K562 (cell line): ENCODE data around the gene ACTN4. TPM values are rescaled to one million over a fixed set of nuclear protein-coding genes. Genes with fewer than 3 reads are reported as not detected.
A peak's percentile ranks its signal among the peaks of the same experiment; 100 is the strongest.

Source experiments
- DPF2 ChIP-seq: fragments of 450-650 bp; IDR thresholded peaks from 2 replicates; pipeline ENCODE4 v1.6.1; 2016
- EHMT2 ChIP-seq: fragments of 450-650 bp; IDR thresholded peaks from 2 replicates; pipeline ENCODE4 v1.6.1; 2018; ENCODE audit warnings: antibody characterized with exemption
- FOXM1 ChIP-seq, 2 experiments: fragments of 450-650 bp in 1 of 2; sonication (generic) in 1 of 2; formaldehyde crosslinking in 1 of 2; IDR thresholded peaks; 2 replicates each; pipeline versions ENCODE4 v1.6.1 to v1.9.0; 2017 to 2022; ENCODE audit warnings: low read depth in 2 of 2, mild to moderate bottlenecking in 2 of 2, missing genetic modification reagents in 1 of 2, moderate library complexity in 1 of 2
- FOXP4 ChIP-seq: sonication (generic); formaldehyde crosslinking; IDR thresholded peaks from 2 replicates; pipeline ENCODE4 v1.8.0; 2022; ENCODE audit warnings: mild to moderate bottlenecking, missing genetic modification reagents, borderline replicate concordance
- HES1 ChIP-seq: fragments of 450-650 bp; IDR thresholded peaks from 2 replicates; pipeline ENCODE4 v1.6.1; 2016; ENCODE audit warnings: low read depth, mild to moderate bottlenecking, moderate library complexity
- NBN ChIP-seq: fragments of 450-650 bp; IDR thresholded peaks from 2 replicates; pipeline ENCODE4 v1.6.1; 2016; ENCODE audit warnings: low read depth, mild to moderate bottlenecking
- NCOA1 ChIP-seq: fragments of 450-650 bp; IDR thresholded peaks from 2 replicates; pipeline ENCODE4 v1.6.1; 2016; ENCODE audit warnings: low read depth
- PHF20 ChIP-seq: fragments of 450-650 bp; IDR thresholded peaks from 2 replicates; pipeline ENCODE4 v1.6.1; 2018; ENCODE audit not compliant: partially characterized antibody
- PHF8 ChIP-seq: fragments of 200-600 bp; sonication (generic); IDR thresholded peaks from 2 replicates; pipeline ENCODE4 v1.6.1; 2012; ENCODE audit warnings: mixed run types, mild to moderate bottlenecking, inconsistent platforms, low read length, moderate library complexity, borderline replicate concordance
- PML ChIP-seq: IDR thresholded peaks from 2 replicates; pipeline ENCODE4 v1.6.1; 2012; ENCODE audit warnings: low read length, inconsistent platforms
- RBM17 ChIP-seq: fragments of 200-400 bp; formaldehyde crosslinking; IDR thresholded peaks from 2 replicates; pipeline ENCODE4 v1.6.1; 2017; ENCODE audit warnings: low read depth, mild to moderate bottlenecking, low read length, borderline replicate concordance
- SMARCA4 ChIP-seq: fragments of 450-650 bp; IDR thresholded peaks from 2 replicates; pipeline ENCODE4 v1.6.1; 2016
- STAT5B ChIP-seq: fragments of 250-450 bp; sonication (Bioruptor Pico); IDR thresholded peaks from 2 replicates; pipeline ENCODE4 v1.8.0; 2021; ENCODE audit warnings: mild to moderate bottlenecking, inconsistent platforms
- U2AF2 ChIP-seq: fragments of 200-400 bp; formaldehyde crosslinking; optimal IDR thresholded peaks from 2 replicates; pipeline ENCODE3; 2017; ENCODE audit warnings: low read depth, mild to moderate bottlenecking, low read length
- ZNF707 ChIP-seq: fragments of 250-450 bp; sonication (Bioruptor Pico); conservative IDR thresholded peaks from 2 replicates; pipeline ENCODE4 v1.8.0; 2022; ENCODE audit warnings: inconsistent platforms, mild to moderate bottlenecking, moderate library complexity
- ZNF76 ChIP-seq: fragments of 250-450 bp; sonication (Bioruptor Pico); IDR thresholded peaks from 2 replicates; pipeline ENCODE4 v1.4.0; 2020; ENCODE audit warnings: mild to moderate bottlenecking, moderate library complexity, borderline replicate concordance
- polyA plus RNA-seq, 8 experiments: library from polyadenylated mRNA; depleted of rRNA in 4 of 8; stranded (reverse) in 5 of 8; unstranded in 3 of 8; fragments of >200 nt; fragmentation: Nextera tagmentation in 2 of 8; fragmentation: Illumina TruSeq in 1 of 8; extraction: Ambion mirVana in 2 of 8; extraction: Trizol in 1 of 8; gene quantifications; 2 replicates each; pipeline versions ENCODE4 v1.2.1 to v1.2.3, GENCODE V29; 2011 to 2014; ENCODE audit warnings: inconsistent platforms in 1 of 8, missing spikeins in 1 of 8
- total RNA-seq, 7 experiments: library from RNA; depleted of rRNA in 6 of 7; stranded (reverse); fragments of >200 nt in 6 of 7; fragmentation: Illumina TruSeq in 2 of 7; extraction: Trizol in 2 of 7; gene quantifications; 2 replicates each; pipeline versions ENCODE4 v1.2.1 to v1.2.3, GENCODE V29; 2011 to 2021; ENCODE audit warnings: low replicate concordance in 1 of 7
- TF ChIP-seq, protein P1 (sequence below): fragments of 250-450 bp; sonication (Bioruptor Pico); IDR thresholded peaks from 2 replicates; pipeline ENCODE4 v1.4.0; 2020

The ACTN4 gene
- total and polyA plus RNA-seq, 9 of the 15 experiments (the other 6 are each of a cell fraction or from before 2014, with no cell fraction given): 3.1 to 385 (median 125) TPM

GRCh38 chr19:38676023-38676877 lies 28.8 kb downstream of the ACTN4 start (continued):
- TF ChIP-seq, protein P1, sequence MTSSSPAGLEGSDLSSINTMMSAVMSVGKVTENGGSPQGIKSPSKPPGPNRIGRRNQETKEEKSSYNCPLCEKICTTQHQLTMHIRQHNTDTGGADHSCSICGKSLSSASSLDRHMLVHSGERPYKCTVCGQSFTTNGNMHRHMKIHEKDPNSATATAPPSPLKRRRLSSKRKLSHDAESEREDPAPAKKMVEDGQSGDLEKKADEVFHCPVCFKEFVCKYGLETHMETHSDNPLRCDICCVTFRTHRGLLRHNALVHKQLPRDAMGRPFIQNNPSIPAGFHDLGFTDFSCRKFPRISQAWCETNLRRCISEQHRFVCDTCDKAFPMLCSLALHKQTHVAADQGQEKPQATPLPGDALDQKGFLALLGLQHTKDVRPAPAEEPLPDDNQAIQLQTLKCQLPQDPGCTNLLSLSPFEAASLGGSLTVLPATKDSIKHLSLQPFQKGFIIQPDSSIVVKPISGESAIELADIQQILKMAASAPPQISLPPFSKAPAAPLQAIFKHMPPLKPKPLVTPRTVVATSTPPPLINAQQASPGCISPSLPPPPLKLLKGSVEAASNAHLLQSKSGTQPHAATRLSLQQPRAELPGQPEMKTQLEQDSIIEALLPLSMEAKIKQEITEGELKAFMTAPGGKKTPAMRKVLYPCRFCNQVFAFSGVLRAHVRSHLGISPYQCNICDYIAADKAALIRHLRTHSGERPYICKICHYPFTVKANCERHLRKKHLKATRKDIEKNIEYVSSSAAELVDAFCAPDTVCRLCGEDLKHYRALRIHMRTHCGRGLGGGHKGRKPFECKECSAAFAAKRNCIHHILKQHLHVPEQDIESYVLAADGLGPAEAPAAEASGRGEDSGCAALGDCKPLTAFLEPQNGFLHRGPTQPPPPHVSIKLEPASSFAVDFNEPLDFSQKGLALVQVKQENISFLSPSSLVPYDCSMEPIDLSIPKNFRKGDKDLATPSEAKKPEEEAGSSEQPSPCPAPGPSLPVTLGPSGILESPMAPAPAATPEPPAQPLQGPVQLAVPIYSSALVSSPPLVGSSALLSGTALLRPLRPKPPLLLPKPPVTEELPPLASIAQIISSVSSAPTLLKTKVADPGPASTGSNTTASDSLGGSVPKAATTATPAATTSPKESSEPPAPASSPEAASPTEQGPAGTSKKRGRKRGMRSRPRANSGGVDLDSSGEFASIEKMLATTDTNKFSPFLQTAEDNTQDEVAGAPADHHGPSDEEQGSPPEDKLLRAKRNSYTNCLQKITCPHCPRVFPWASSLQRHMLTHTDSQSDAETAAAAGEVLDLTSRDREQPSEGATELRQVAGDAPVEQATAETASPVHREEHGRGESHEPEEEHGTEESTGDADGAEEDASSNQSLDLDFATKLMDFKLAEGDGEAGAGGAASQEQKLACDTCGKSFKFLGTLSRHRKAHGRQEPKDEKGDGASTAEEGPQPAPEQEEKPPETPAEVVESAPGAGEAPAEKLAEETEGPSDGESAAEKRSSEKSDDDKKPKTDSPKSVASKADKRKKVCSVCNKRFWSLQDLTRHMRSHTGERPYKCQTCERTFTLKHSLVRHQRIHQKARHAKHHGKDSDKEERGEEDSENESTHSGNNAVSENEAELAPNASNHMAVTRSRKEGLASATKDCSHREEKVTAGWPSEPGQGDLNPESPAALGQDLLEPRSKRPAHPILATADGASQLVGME: no peak
- peak; percentile 95 for TF ChIP-seq NCOA1
- TF ChIP-seq PHF8: no peak
- peak; percentile 99 for TF ChIP-seq DPF2
- TF ChIP-seq EHMT2: peak; percentile 70
- TF ChIP-seq U2AF2: no peak
- TF ChIP-seq PHF20: peak; percentile 39
- TF ChIP-seq ZNF707: no peak
- peak; percentile 93 for TF ChIP-seq PML
- peak; percentile 92 for TF ChIP-seq FOXP4 (CRISPR knock-in tag)
- TF ChIP-seq SMARCA4: peak; percentile 100
- TF ChIP-seq FOXM1 (IDR thresholded peaks at IDR 0.05; ENCODE audit: low read depth): peak; percentile 94
- TF ChIP-seq FOXM1 (CRISPR knock-in tag; IDR thresholded peaks at IDR 0.05; ENCODE audit: low read depth): no peak
- TF ChIP-seq STAT5B: no peak
- TF ChIP-seq HES1: peak; percentile 90
- 0 out of 2 replicates have a peak, but pooled peaks have one; percentile 9 for TF ChIP-seq ZNF76
- no peak for TF ChIP-seq RBM17
- peak; percentile 98 for TF ChIP-seq NBN
